Measurements from ENCODE around the gene GSN. TPM values are rescaled to one million over a fixed set of nuclear protein-coding genes. Genes with fewer than 3 reads are reported as not detected.

The GSN gene
- total and polyA plus RNA-seq, 4 donors: 133 to 468 (median 233) TPM

DNA sequence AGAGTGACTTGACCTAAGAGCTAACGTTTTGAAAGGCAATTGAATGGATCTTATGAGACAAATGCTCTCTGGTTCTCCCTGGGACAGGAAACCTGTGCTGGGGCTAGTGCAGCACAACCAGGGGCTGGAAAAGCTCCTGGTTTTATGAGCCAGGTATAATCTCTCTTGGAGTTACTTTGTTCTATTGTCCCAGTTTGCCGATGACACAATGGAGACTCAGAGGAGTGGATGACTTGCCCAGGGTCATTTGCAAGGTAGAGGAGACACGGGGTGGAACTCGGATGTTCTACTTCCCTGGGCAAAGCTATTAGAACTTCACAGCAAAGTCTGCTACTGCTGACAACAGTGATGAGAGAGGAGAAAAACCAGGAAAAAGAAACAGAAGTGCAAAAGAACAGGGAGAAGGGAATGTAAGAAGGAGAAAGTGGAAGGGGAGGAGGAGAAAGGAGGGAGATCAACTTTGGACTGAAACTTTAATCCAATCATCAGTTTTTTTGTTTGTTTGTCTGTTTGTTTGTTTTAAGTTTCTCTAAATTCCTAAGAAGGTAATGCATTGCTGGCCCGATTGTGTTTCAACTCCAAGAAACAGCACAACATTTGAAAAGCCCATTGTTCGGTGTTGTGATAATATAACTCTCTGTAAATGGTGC is 7.4 kb upstream of the GSN start:
- H3K27ac ChIP-seq (ENCODE audit: low read depth in 1 of 2, low read length in 1 of 2): no peak overlapping the region
- H3K9ac ChIP-seq (ENCODE audit: insufficient read depth in 1 of 2, low read length in 2 of 2): no peak overlapping the region
- 51 to 53% methylated on average over 6 of the region's 6 CpGs for WGBS, 2 donors
- DNase-seq (no peak), ATAC-seq (ENCODE audit: insufficient read depth, low FRiP score) (no peak)
- no peak for TF ChIP-seq CTCF (IDR thresholded peaks at IDR 0.05; ENCODE audit: control extremely low read depth, extremely low read depth)
- H3K36me3 ChIP-seq (ENCODE audit: control insufficient read depth in 4 of 4, insufficient read depth in 4 of 4, low read length in 4 of 4): no peaks in the 10 kb centered on the region
- H3K27me3 ChIP-seq (ENCODE audit: control insufficient read depth in 3 of 3, insufficient read depth in 3 of 3, low read length in 2 of 3): no peaks in the 10 kb centered on the region
- no peaks in the 10 kb centered on the region for H3K9me3 ChIP-seq (ENCODE audit: control insufficient read depth in 4 of 4, insufficient read depth in 3 of 4, low read length in 3 of 4)
- H3K4me3 ChIP-seq: no peak overlapping the region
- peaks cover 0 to 12% (median 0%) of the 10 kb centered on the region in 5 donors for H3K4me1 ChIP-seq (ENCODE audit: control insufficient read depth in 5 of 5, insufficient read depth in 5 of 5, low read length in 5 of 5)

DNA sequence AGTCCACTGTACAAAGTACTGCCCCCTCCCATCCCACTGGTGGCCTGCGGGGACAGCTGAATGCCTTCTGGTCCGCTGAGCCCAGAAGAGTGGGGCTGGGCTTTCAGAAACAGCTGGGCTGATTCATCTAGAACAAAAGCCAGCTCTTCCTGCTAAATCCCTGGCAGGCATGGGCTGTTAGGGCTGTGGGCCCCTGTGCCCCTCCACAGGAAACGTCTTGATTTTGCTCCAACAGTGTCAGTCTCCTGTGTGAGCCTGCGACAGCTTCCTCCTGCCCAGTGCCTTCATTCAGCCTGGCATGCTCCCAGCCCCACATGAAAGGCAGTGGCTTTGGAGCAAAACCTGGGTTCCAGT is 6.9 kb upstream of the GSN start:
- Histone ChIP-seq H3K9ac (ENCODE audit: insufficient read depth in 1 of 2, low read length in 2 of 2) (no peak overlapping the region), H3K36me3 (ENCODE audit: control insufficient read depth in 4 of 4, insufficient read depth in 4 of 4, low read length in 4 of 4) (no peaks in the 10 kb centered on the region), H3K27ac (ENCODE audit: low read depth in 1 of 2, low read length in 1 of 2) (no peak overlapping the region), H3K4me1 (ENCODE audit: control insufficient read depth in 5 of 5, insufficient read depth in 5 of 5, low read length in 5 of 5) (peaks cover 0 to 12% (median 0%) of the 10 kb centered on the region in 5 donors), H3K4me3 (no peak overlapping the region), H3K27me3 (ENCODE audit: control insufficient read depth in 3 of 3, insufficient read depth in 3 of 3, low read length in 2 of 3) (peaks cover 0 to 3% (median 0%) of the 10 kb centered on the region in 3 donors), H3K9me3 (ENCODE audit: control insufficient read depth in 4 of 4, insufficient read depth in 3 of 4, low read length in 3 of 4) (no peaks in the 10 kb centered on the region)
- WGBS, 2 donors: 9 to 41% methylated on average over 4 of the region's 4 CpGs
- ATAC-seq (ENCODE audit: insufficient read depth, low FRiP score) (no peak), DNase-seq (peak; percentile 73 to 86 (median 79))
- TF ChIP-seq CTCF (IDR thresholded peaks at IDR 0.05; ENCODE audit: control extremely low read depth, extremely low read depth): no peak

DNA sequence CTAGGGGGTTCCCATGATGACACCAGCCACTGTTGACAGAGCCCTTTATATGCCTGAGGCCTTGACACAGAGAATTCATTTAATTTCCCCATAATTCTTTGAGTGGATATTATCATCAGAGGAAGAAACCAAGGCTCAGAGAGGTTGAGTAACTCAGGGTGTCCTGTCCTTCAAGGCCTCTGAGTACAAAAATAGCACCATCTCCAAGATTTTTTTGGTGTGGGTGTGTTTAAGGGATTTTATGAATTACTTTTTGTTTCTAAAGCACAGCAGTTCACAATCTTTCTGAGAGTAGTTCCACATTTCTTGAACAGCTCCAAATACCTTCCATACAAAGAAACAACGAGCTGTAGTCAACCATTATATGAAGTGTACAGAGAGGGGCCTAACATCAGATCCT is 6.2 kb upstream of the GSN start:
- H3K9ac ChIP-seq (ENCODE audit: insufficient read depth in 1 of 2, low read length in 2 of 2): no peak overlapping the region
- peaks cover 0 to 12% (median 0%) of the 10 kb centered on the region in 5 donors for H3K4me1 ChIP-seq (ENCODE audit: control insufficient read depth in 5 of 5, insufficient read depth in 5 of 5, low read length in 5 of 5)
- H3K36me3 ChIP-seq (ENCODE audit: control insufficient read depth in 4 of 4, insufficient read depth in 4 of 4, low read length in 4 of 4): no peaks in the 10 kb centered on the region
- no peak overlapping the region for H3K4me3 ChIP-seq
- TF ChIP-seq CTCF (IDR thresholded peaks at IDR 0.05; ENCODE audit: control extremely low read depth, extremely low read depth): no peak
- no peak for DNase-seq
- no peak for ATAC-seq (ENCODE audit: insufficient read depth, low FRiP score)
- peaks cover 0 to 2% (median 0%) of the 10 kb centered on the region in 4 donors for H3K9me3 ChIP-seq (ENCODE audit: control insufficient read depth in 4 of 4, insufficient read depth in 3 of 4, low read length in 3 of 4)
- peaks cover 0 to 3% (median 0%) of the 10 kb centered on the region in 3 donors for H3K27me3 ChIP-seq (ENCODE audit: control insufficient read depth in 3 of 3, insufficient read depth in 3 of 3, low read length in 2 of 3)
- no peak overlapping the region for H3K27ac ChIP-seq (ENCODE audit: low read depth in 1 of 2, low read length in 1 of 2)
- WGBS, 2 donors: 90 to 94% methylated on average over 1 of the region's 1 CpG

- ATAC-seq (ENCODE audit: insufficient read depth, low FRiP score): no peak
- Histone ChIP-seq H3K4me1 (ENCODE audit: control insufficient read depth in 5 of 5, insufficient read depth in 5 of 5, low read length in 5 of 5) (peaks cover 0 to 14% (median 0%) of the 10 kb centered on the region in 5 donors), H3K27ac (ENCODE audit: low read depth in 1 of 2, low read length in 1 of 2) (no peak overlapping the region), H3K9me3 (ENCODE audit: control insufficient read depth in 4 of 4, insufficient read depth in 3 of 4, low read length in 3 of 4) (peaks cover 0 to 2% (median 0%) of the 10 kb centered on the region in 4 donors), H3K4me3 (no peak overlapping the region), H3K9ac (ENCODE audit: insufficient read depth in 1 of 2, low read length in 2 of 2) (no peak overlapping the region), H3K36me3 (ENCODE audit: control insufficient read depth in 4 of 4, insufficient read depth in 4 of 4, low read length in 4 of 4) (no peaks in the 10 kb centered on the region), H3K27me3 (ENCODE audit: control insufficient read depth in 3 of 3, insufficient read depth in 3 of 3, low read length in 2 of 3) (peaks cover 0 to 3% (median 0%) of the 10 kb centered on the region in 3 donors)
- WGBS, 2 donors: 94 to 100% methylated on average over 1 of the region's 1 CpG
- TF ChIP-seq CTCF (IDR thresholded peaks at IDR 0.05; ENCODE audit: control extremely low read depth, extremely low read depth): no peak
- no peak for DNase-seq
These were observed 5.5 kb upstream of the GSN start for GRCh38 chr9:121262423-121262822.
